IMR-90 (cell line): ENCODE results near the gene WRAP73. TPM values are rescaled to one million over a fixed set of nuclear protein-coding genes. Genes with fewer than 3 reads are reported as not detected.

Experiments
- ATAC-seq: fragments of 200-7000 bp; cut with Tn5 transposase; 2 replicates; pipeline ENCODE4 v1.9.1; 2020; ENCODE audit warnings: low read depth, mild to moderate bottlenecking, moderate library complexity
- BruUV-seq: library from RNA; stranded (reverse); fragments of 400-500 nt; replicated peaks from 2 replicates; lab custom pipeline; 2021; lab: Mats Ljungman, UMichigan
- CTCF ChIA-PET: fragments of 300-600 bp; formaldehyde crosslinking; extraction: SDS; loops from one replicate; lab custom pipeline; 2021; ENCODE audit warnings: antibody characterized with exemption; lab: Yijun Ruan, JAX
- POLR2A ChIA-PET: fragments of 300-600 bp; sonication (Branson Sonifier 250); formaldehyde crosslinking; loops from one replicate; lab custom pipeline; 2022; ENCODE audit warnings: antibody characterized with exemption; ENCODE audit not compliant: unreplicated experiment; lab: Charles Lee
- DNase-seq: peaks from one replicate; pipeline ENCODE4 v3.0.0; 2013
- H2AFZ ChIP-seq: replicated peaks from 2 replicates; pipeline ENCODE3; 2013; ENCODE audit warnings: low read length, mild to moderate bottlenecking; ENCODE audit not compliant: poor library complexity
- H2AK5ac ChIP-seq: 2 replicates; pipeline ENCODE4 v1.6.1; 2013; ENCODE audit warnings: low read depth, low read length, inconsistent platforms
- H2AK9ac ChIP-seq: replicated peaks from 2 replicates; pipeline ENCODE3; 2013; ENCODE audit warnings: mild to moderate bottlenecking, low read depth, low read length, moderate library complexity; ENCODE audit not compliant: poor library complexity
- H2BK120ac ChIP-seq: 2 replicates; pipeline ENCODE4 v1.6.1; 2013; ENCODE audit warnings: low read depth, low read length, inconsistent platforms
- H2BK15ac ChIP-seq: 3 replicates; pipeline ENCODE4 v1.6.1; 2013; ENCODE audit warnings: low read depth, low read length, inconsistent platforms
- H2BK20ac ChIP-seq: 2 replicates; pipeline ENCODE4 v1.6.1; 2013; ENCODE audit warnings: low read depth, mild to moderate bottlenecking, inconsistent platforms, low read length, moderate library complexity
- H2BK5ac ChIP-seq: 2 replicates; pipeline ENCODE4 v1.6.1; 2013; ENCODE audit warnings: mild to moderate bottlenecking, low read depth, low read length, inconsistent platforms; ENCODE audit not compliant: poor library complexity, severe bottlenecking
- H3K14ac ChIP-seq: replicated peaks from 2 replicates; pipeline ENCODE4 v1.6.1; 2013; ENCODE audit warnings: low read depth, low read length, inconsistent platforms
- H3K18ac ChIP-seq: 2 replicates; pipeline ENCODE4 v1.6.1; 2013; ENCODE audit warnings: low read depth, low read length, control low read depth
- H3K23ac ChIP-seq: 2 replicates; pipeline ENCODE4 v1.6.1; 2013; ENCODE audit warnings: low read depth, low read length, inconsistent platforms
- H3K27ac ChIP-seq: 2 replicates; pipeline ENCODE4 v1.5.1; 2013; ENCODE audit warnings: mild to moderate bottlenecking, control low read depth, low read length; ENCODE audit not compliant: insufficient read depth
- H3K27me3 ChIP-seq: 2 replicates; pipeline ENCODE4 v1.6.1; 2013; ENCODE audit warnings: low read length; ENCODE audit not compliant: control insufficient read depth, insufficient read depth
- H3K36me3 ChIP-seq: 2 replicates; pipeline ENCODE4 v1.6.1; 2013; ENCODE audit warnings: low read length, mixed read lengths; ENCODE audit not compliant: control insufficient read depth, insufficient read depth
- H3K4ac ChIP-seq: 2 replicates; pipeline ENCODE4 v1.6.1; 2013; ENCODE audit warnings: low read depth, low read length, inconsistent platforms
- H3K4me1 ChIP-seq: 2 replicates; pipeline ENCODE4 v1.6.1; 2013; ENCODE audit warnings: low read length, mixed read lengths; ENCODE audit not compliant: control insufficient read depth, insufficient read depth
- H3K4me2 ChIP-seq: 2 replicates; pipeline ENCODE4 v1.6.1; 2013; ENCODE audit warnings: low read depth, mild to moderate bottlenecking, control low read depth, low read length, moderate library complexity
- H3K4me3 ChIP-seq: 2 replicates; pipeline ENCODE4 v1.5.1; 2013; ENCODE audit warnings: low read depth, mild to moderate bottlenecking, control low read depth, low read length, moderate library complexity; ENCODE audit not compliant: insufficient read depth
- H3K56ac ChIP-seq: 2 replicates; pipeline ENCODE4 v1.6.1; 2013; ENCODE audit warnings: low read length, inconsistent platforms; ENCODE audit not compliant: insufficient read depth; ENCODE audit errors: extremely low read depth
- H3K79me1 ChIP-seq, 2 experiments: 2 replicates each; pipeline ENCODE4 v1.6.1; 2013; ENCODE audit warnings: low read length in 2 of 2, inconsistent platforms in 1 of 2, low read depth in 1 of 2
- H3K9ac ChIP-seq: 2 replicates; pipeline ENCODE4 v1.6.1; 2013; ENCODE audit warnings: low read depth, low read length, control low read depth
- H3K9me1 ChIP-seq: 2 replicates; pipeline ENCODE4 v1.6.1; 2013; ENCODE audit warnings: low read length, inconsistent platforms; ENCODE audit not compliant: insufficient read depth
- H3K9me3 ChIP-seq: 2 replicates; pipeline ENCODE4 v1.6.1; 2013; ENCODE audit warnings: low read length; ENCODE audit not compliant: control insufficient read depth, insufficient read depth
- H4K20me1 ChIP-seq: 2 replicates; pipeline ENCODE4 v1.6.1; 2013; ENCODE audit warnings: low read length, inconsistent platforms; ENCODE audit not compliant: insufficient read depth
- H4K5ac ChIP-seq: 2 replicates; pipeline ENCODE4 v1.6.1; 2013; ENCODE audit warnings: mild to moderate bottlenecking, low read depth, low read length, control low read depth
- H4K8ac ChIP-seq, 2 experiments: 2 replicates each; pipeline ENCODE4 v1.6.1; 2013; ENCODE audit warnings: low read depth in 2 of 2, low read length in 2 of 2, control low read depth in 1 of 2, inconsistent platforms in 1 of 2
- H4K91ac ChIP-seq: 2 replicates; pipeline ENCODE4 v1.6.1; 2013; ENCODE audit warnings: low read depth, low read length, inconsistent platforms; ENCODE audit not compliant: insufficient read depth
- BHLHE40 ChIP-seq: fragments of 150-350 bp; IDR thresholded peaks from 2 replicates; pipeline ENCODE4 v1.6.1; 2016; ENCODE audit warnings: mild to moderate bottlenecking, low read depth, low read length
- CEBPB ChIP-seq: IDR thresholded peaks from 2 replicates; pipeline ENCODE4 v1.6.1; 2012; ENCODE audit warnings: low read depth, low read length, improper control_type of control experiment
- FOS ChIP-seq: fragments of 150-350 bp; IDR thresholded peaks from 2 replicates; pipeline ENCODE4 v1.6.1; 2016; ENCODE audit warnings: low read depth, low read length
- MAFK ChIP-seq: IDR thresholded peaks from 2 replicates; pipeline ENCODE4 v1.6.1; 2012; ENCODE audit warnings: low read depth, low read length, improper control_type of control experiment
- MXI1 ChIP-seq: IDR thresholded peaks from 2 replicates; pipeline ENCODE4 v1.6.1; 2012; ENCODE audit warnings: low read depth, mild to moderate bottlenecking, low read length, moderate library complexity, borderline replicate concordance
- RCOR1 ChIP-seq: IDR thresholded peaks from 2 replicates; pipeline ENCODE4 v1.6.1; 2012; ENCODE audit warnings: mild to moderate bottlenecking, low read length, improper control_type of control experiment; ENCODE audit not compliant: insufficient replicate concordance
- SMC3 ChIP-seq: fragments of 150-350 bp; IDR thresholded peaks from 2 replicates; pipeline ENCODE4 v1.6.1; 2016; ENCODE audit warnings: low read depth, mild to moderate bottlenecking, antibody characterized with exemption, low read length, moderate library complexity
- WGBS, 2 experiments: methylation state at CpG; one replicate each; pipeline versions ENCODE4 v1.1.5 to v1.1.7; 2013; ENCODE audit warnings: missing lambda C conversion rate in 2 of 2; ENCODE audit not compliant: insufficient read length in 1 of 2; ENCODE audit errors: extremely low coverage in 2 of 2; 5-methylcytosine and 5-hydroxymethylcytosine counted together
- dilution Hi-C: fragments of 300-500 bp; cut with HindIII; formaldehyde crosslinking; loops from one replicate; pipeline ENCODE4 v1.14.3; 2018; ENCODE audit warnings: low sequenced_read_pairs; ENCODE audit not compliant: unreplicated experiment
- in situ Hi-C: fragments of 300-500 bp; cut with MboI; formaldehyde crosslinking; loops from 3 replicates; pipeline ENCODE4 v1.14.3; 2019; ENCODE audit warnings: low sequenced_read_pairs, inconsistent platforms, mixed read lengths
- intact Hi-C: fragments of 100-400 bp; cut with micrococcal nuclease; formaldehyde crosslinking; loops from 2 replicates; pipeline ENCODE4 v1.10.0; 2022
- polyA plus RNA-seq, 3 experiments: library from polyadenylated mRNA; depleted of rRNA; stranded (reverse); fragments of >200 nt; gene quantifications; 2 replicates each; pipeline ENCODE4 v1.2.3, GENCODE V29; 2012; ENCODE audit warnings: low replicate concordance in 1 of 3
- total RNA-seq: library from RNA; depleted of rRNA; stranded (reverse); fragments of >200 nt; gene quantifications from 2 replicates; pipeline ENCODE4 v1.2.3, GENCODE V29; 2012
- TF ChIP-seq, protein P1 (sequence below): conservative IDR thresholded peaks from 2 replicates; pipeline ENCODE4 v1.5.1; 2012; ENCODE audit warnings: mild to moderate bottlenecking, low read depth, low read length, improper control_type of control experiment
- TF ChIP-seq, protein P2 (sequence below): fragments of 150-350 bp; IDR thresholded peaks from 2 replicates; pipeline ENCODE4 v1.6.1; 2017; ENCODE audit warnings: mild to moderate bottlenecking, antibody characterized with exemption, low read length, low read depth

WRAP73 gene
- total and polyA plus RNA-seq, 2 of the 4 experiments (the other 2 are of a cell fraction): 10.8 to 23.6 TPM

DNA sequence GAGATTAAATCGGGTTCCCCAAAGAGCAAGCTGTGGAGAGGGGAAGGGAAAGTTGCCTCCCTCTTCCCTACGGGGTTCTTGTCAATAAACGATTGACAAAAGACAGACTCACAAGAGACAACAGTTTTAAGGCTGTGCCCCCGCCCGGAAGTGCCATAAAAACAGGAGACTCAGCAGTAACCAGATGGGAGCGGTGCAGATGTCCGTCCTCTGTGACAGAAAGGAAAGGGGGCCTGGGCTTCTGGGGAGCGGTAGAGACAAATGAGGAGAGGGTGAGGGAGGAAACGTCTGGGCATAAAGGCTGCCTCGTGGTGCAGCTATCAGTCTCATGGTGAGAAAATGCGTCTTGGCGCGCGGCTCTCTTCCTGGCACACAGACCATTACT lies 8.3 kb upstream of the WRAP73 start:
- no TSS peak for BruUV-seq
- CTCF ChIA-PET: no interaction called here
- H4K20me1 ChIP-seq: no peaks in the 10 kb centered on the region; the same call in 1 of the 2 replicates

More for the DNA sequence above, 8.3 kb upstream of the WRAP73 start:
- POLR2A ChIA-PET: no interaction called here
- Histone ChIP-seq H3K36me3 (no peaks in the 10 kb centered on the region), H3K4me3 (no peak overlapping the region), H3K4me1 (no peaks in the 10 kb centered on the region), H4K5ac (no peak overlapping the region), H3K9me3 (no peaks in the 10 kb centered on the region), H3K23ac (no peak overlapping the region), H3K18ac (no peak overlapping the region), H3K56ac (no peak overlapping the region), H2AK5ac (no peak overlapping the region), H2BK5ac (no peak overlapping the region), H2BK15ac (no peak overlapping the region), H3K27me3 (peaks cover 54% of the 10 kb centered on the region), H2AK9ac (no peak overlapping the region), H2BK120ac (no peak overlapping the region), H3K9ac (no peak overlapping the region), H3K4me2 (no peak overlapping the region), H3K27ac (no peak overlapping the region), H3K79me1 (no peaks in the 10 kb centered on the region), H3K4ac (no peak overlapping the region), H3K9me1 (no peaks in the 10 kb centered on the region), H2BK20ac (no peak overlapping the region), H4K8ac (no peak overlapping the region), H2AFZ (no peak overlapping the region), H4K91ac (no peak overlapping the region), H3K14ac (no peak overlapping the region)
- TF ChIP-seq CEBPB (no peak), SMC3 (no peak), RCOR1 (no peak), MAFK (no peak), FOS (no peak), BHLHE40 (no peak), MXI1 (no peak)
- TF ChIP-seq, protein P1, sequence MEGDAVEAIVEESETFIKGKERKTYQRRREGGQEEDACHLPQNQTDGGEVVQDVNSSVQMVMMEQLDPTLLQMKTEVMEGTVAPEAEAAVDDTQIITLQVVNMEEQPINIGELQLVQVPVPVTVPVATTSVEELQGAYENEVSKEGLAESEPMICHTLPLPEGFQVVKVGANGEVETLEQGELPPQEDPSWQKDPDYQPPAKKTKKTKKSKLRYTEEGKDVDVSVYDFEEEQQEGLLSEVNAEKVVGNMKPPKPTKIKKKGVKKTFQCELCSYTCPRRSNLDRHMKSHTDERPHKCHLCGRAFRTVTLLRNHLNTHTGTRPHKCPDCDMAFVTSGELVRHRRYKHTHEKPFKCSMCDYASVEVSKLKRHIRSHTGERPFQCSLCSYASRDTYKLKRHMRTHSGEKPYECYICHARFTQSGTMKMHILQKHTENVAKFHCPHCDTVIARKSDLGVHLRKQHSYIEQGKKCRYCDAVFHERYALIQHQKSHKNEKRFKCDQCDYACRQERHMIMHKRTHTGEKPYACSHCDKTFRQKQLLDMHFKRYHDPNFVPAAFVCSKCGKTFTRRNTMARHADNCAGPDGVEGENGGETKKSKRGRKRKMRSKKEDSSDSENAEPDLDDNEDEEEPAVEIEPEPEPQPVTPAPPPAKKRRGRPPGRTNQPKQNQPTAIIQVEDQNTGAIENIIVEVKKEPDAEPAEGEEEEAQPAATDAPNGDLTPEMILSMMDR: no peak
- TF ChIP-seq, protein P2, sequence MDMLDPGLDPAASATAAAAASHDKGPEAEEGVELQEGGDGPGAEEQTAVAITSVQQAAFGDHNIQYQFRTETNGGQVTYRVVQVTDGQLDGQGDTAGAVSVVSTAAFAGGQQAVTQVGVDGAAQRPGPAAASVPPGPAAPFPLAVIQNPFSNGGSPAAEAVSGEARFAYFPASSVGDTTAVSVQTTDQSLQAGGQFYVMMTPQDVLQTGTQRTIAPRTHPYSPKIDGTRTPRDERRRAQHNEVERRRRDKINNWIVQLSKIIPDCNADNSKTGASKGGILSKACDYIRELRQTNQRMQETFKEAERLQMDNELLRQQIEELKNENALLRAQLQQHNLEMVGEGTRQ: no peak
- DNase-seq (no peak), ATAC-seq (no peak)
- in situ Hi-C loops: no loop called here
- intact Hi-C loops: no loop called here
- dilution Hi-C loops: no loop called here
- 25% methylated on average over 2 of the region's 14 CpGs; no CpG with 5 or more reads in 1 of the 2 experiments for WGBS, 2 experiments
